CD4-positive, alpha-beta T cell treated with Interleukin-6 at 100 ng/mL for 8 hours (primary cell): ENCODE results near the gene MOB1A.

Source experiments
- DNase-seq: peaks from one replicate; pipeline ENCODE4 v3.0.0-alpha.2; 2020; ENCODE audit warnings: mixed read lengths, low spot score

The MOB1A gene

DNA sequence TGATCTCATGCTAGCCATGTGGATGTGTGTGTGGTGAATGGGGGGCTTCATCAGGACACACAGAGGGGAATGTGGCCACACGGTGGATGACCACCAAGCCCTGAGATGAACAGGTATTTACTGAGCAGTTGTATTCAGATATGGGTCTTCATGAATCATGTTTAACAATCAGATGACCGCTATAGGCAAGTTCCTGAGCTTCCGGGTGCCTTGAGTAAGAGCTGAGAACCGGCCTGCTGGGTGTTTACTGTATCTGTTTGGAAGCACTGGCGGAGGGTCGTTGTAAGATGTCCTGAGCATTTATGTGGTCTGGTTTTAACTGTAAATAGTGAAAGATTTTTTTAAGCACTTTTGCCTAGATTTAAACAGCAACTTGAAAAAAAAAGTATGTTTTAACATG, 74.9 kb downstream of the MOB1A start:
- DNase-seq = no peak
